ENCODE results near the gene HHAT. TPM values are rescaled to one million over a fixed set of nuclear protein-coding genes. Genes with fewer than 3 reads are reported as not detected.

HHAT gene
- total RNA-seq, 1 experiment from 2014 or later: 4.4 TPM

DNA sequence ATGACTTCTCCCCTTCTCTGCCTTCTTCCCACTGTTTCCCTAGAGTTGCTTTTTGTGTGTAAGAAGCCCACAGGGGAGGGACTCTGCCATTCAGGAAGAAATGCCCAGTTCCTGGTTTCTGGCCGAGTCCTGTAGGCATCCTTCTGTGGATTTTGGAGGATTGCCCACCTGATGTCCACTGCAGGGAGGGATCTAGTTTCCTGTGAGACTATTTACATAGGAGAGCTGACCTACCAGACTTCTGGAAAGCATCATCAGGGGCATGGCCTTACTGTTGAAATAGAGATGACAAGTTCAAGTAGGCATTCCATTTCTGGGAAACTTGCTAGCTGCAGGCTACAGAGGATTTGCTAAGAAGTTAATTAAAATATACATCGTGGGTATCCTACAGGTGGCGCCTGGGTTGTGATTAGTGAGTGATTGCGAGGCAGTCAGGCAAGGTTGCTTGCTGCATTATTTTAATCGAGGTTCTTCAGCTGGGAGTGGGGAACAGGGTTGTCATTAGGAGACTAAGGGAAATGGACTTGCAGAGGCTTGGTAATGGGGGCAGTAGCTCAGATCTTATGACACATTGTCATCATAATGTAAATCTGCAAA lies 148.7 kb downstream of the HHAT start:
- no peak for DNase-seq (ENCODE audit: extremely low read depth, low read depth)

DNA sequence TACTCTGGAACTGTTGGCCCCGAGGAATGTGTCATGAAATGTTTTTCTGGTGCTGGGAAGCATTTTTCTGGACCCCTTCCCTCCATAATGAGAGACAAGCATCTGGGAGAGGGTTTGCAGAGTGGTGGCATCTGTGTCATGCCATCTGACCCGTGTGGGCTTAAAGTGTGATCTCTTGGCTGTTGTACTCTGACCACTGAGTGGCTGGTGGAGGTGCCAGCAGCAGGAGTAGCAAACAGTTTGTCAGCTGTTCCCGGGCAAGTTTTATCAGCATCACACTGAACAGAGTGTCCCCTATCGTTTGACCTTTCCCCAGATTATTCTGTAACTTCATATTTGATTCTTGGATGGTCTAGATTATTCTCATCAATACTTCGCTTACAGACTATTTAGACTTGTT lies 150.1 kb downstream of the HHAT start:
- no peak for DNase-seq (ENCODE audit: extremely low read depth, low read depth)

GRCh38 chr1:210482491-210482890 lies 153.8 kb downstream of the HHAT start:
- no peak for DNase-seq (ENCODE audit: extremely low read depth, low read depth)

DNA sequence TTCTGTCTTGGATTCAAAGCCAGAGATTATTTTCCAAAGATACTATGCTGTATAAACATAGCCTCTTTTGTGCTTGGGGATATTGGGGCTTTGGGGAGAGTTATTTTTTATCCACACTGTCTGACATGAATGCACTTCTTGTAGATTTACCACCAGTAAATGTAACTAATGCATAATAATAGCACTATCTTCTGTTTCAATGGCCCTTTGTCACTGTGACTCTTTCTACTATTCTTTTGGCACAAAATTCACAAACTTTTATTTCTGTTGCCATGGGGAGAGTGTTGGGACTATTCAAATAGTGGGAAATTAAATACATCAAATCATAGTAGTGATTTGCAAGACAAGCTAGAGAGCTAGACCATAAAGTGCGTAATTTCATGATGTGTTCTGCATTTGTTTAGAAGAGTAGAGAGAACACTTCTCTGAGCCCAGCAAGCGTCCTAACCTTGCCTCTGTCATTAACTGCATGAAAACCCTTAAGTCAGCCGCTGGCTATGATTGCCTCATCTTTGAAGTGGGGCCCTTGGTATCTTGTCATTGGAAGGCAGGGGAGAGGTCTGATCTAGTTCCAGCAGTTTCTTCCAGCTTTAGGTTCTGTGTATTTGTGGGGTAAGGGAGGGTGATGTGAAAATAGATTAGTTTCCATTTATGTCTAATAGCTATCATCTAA lies 154.4 kb downstream of the HHAT start:
- DNase-seq (ENCODE audit: extremely low read depth, low read depth): no peak

DNA sequence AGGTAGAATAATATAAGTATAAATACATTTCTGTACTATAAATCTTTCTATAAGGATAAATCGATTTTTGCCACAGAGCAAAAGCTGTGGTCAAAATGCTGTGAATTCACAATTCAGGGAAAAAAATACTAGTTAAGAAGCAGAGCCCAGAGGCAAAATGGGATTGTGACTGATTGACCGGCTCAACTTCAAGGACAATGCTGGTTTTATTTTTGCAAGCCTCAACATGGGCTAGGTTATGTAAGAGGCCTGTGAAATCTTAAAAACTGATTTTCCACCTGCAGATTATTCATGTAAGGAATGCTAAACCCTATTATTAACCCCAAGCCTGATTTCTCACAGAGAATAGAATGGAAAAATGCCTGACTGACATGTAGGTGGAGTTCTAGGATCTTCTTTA lies 155.1 kb downstream of the HHAT start:
- DNase-seq (ENCODE audit: extremely low read depth, low read depth): no peak

GRCh38 chr1:210487021-210487420 lies 158.3 kb downstream of the HHAT start:
- DNase-seq (ENCODE audit: extremely low read depth, low read depth): no peak

- no peak for DNase-seq (ENCODE audit: extremely low read depth, low read depth)
Observed at GRCh38 chr1:210489491-210489890, 160.8 kb downstream of the HHAT start.

DNA sequence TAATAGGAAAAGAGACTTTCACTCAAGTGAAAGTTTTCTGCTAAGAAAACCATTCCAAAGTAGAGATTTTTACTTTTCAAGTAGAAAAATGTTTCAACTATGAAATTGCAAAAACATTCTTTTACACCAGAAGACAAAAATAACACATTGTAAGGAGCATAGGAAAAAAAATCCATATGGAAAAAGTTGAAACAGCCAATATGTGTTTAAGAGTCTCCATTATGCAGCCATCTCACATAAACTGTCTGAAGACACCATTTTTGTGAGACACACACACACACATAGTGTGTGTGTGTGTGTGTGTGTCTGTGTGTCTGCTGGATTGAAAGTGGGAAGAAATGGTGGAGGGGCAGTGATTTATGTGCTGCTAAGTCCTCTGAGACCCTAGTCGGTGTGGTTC lies 162.1 kb downstream of the HHAT start:
- no peak for DNase-seq (ENCODE audit: extremely low read depth, low read depth)

DNA sequence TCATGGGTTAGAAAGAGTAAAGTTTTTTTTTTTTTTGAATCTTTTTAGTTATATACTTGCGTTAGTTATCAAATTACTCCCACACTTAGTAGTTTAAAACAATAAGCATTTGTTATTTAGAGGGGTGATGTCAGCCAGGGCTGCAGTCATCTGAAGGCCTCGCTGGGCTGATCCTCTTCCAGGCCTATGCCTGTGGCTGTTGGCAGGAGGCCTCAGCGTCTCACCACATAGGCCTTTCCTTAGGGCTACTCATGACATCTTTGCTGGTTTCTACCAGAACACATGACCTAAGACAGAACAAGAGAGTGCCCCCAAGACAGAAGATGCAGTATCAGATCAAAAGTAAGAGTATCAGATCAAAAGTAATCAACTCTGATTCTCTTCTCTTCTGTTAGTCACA lies 167.4 kb downstream of the HHAT start:
- no peak for DNase-seq (ENCODE audit: extremely low read depth, low read depth)

DNA sequence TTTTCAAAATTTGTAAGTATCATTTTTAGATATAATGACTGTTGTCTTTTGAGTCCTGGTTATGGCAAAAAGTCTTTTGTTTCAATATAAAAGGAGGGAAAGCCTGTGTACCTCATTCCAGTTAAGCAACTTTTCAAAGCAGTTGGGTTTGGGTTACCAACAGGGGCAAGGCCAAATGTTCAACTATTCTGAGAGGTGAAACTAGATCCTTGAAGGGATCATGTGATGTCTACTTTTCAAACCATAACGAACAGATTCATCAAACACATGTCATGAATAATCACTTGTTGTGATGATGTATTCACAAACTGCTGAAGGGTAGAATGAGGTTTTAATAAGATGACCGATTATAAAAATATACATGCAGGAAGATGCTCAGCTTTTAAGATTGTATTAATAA lies 171.3 kb downstream of the HHAT start:
- DNase-seq (ENCODE audit: extremely low read depth, low read depth): no peak

- DNase-seq (ENCODE audit: extremely low read depth, low read depth): no peak
Observed at GRCh38 chr1:210500831-210501230, 172.1 kb downstream of the HHAT start.

DNA sequence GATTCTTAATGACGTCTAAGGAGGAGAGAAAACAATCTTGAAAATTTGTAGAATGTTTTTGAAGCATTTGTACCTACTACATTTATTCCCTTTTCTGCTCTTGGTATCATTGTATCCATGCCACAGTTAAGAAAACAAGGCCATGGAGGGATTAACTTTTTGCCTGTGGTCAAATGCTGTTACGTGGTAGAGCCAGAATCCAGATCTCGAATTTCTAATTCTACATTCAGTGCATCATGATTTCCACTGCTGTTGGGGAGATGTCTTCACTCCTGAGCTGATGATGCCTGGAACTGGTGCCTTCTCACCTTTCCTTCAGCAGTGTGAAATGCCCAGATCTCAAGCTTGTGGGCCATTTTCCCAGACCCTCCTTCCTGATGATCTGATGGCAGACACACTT lies 175.6 kb downstream of the HHAT start:
- no peak for DNase-seq (ENCODE audit: extremely low read depth, low read depth)

DNA sequence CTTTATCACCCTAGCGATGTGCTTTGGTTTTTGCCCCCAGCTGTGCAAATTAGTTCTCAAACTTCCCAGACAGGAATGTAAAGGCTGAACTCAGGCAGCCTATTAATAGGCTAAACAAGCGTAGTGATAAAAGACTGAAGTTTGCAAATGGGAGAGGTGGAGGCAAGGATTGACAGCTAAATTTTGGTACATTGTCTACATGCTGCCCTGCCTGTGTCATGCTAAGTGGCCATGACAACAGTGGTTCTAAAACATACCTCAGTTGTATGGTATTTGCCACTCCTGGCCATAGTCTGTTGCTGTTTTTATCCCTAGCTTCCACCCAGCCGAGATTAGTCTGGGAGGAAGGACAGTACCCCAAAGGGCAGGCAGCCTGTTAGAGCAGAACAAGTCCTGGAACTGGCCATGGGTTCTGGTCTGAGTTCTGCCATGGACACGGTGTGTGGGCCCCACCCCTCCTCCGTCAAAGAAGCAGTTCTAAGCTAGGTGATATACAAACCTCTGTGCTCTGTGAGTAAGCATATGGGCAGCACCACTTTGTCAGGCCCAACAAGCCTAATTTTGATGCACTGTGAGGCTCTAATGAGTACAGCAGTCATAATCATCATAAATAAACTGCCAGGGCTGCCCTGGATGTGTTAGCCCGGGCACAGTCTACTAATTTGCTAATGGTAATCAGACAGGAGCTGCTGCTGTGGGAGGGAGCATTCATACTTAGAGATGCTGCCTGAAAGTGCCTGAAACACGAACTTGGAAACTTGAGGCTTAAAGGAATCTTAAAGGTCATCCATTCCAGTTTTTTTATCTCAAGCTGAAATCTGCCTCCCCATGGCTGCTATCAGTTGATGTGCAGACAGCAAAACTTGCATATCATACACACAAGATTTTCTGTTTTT lies 177.1 kb downstream of the HHAT start:
- DNase-seq (ENCODE audit: extremely low read depth, low read depth): no peak

DNA sequence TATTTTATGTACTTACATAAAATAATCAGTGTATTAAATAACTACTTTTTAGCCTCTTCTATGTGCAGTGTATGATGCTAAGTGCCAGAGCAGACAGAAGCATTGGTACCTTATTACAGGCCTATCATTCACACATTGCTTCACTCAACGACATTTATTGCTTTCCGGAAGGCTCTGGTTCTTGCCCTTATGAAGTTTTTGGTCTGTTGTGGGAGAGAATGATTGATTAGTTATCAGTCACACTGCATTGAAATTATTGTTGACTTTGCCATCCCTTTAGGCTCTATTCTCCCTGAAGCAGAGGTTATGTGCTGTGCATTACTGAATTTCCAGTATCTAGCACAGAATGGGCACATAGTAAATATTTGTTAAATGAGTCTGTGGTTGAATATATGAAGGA lies 178.0 kb downstream of the HHAT start:
- DNase-seq (ENCODE audit: extremely low read depth, low read depth): no peak

DNA sequence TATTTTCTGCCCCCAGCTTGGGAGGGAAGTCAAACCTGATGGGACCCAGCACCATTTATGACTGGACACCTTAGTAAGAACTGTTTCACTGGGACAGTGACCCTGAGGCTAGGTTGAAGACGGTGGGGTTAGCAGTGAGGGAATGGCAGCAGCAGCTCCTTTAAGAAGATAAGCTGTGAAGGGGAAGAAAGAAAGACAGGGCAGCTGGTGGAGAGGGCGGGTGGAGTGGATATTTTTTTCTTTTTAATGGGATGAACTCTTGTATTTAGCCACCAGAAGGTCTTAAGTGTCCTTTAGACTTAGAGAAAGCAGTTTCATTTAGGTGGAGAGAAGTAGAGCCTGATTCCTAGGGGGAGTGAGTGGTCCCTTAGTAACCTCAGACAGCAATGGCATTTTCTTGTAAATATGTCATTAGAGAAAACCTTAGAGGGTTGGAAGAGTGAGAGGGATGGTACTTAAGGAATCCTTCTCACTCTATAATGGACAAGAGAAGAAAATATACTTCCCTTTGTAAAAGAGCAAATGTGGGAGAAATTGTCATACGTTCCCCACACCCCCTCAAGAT lies 187.5 kb downstream of the HHAT start:
- no peak for DNase-seq (ENCODE audit: extremely low read depth, low read depth)

DNA sequence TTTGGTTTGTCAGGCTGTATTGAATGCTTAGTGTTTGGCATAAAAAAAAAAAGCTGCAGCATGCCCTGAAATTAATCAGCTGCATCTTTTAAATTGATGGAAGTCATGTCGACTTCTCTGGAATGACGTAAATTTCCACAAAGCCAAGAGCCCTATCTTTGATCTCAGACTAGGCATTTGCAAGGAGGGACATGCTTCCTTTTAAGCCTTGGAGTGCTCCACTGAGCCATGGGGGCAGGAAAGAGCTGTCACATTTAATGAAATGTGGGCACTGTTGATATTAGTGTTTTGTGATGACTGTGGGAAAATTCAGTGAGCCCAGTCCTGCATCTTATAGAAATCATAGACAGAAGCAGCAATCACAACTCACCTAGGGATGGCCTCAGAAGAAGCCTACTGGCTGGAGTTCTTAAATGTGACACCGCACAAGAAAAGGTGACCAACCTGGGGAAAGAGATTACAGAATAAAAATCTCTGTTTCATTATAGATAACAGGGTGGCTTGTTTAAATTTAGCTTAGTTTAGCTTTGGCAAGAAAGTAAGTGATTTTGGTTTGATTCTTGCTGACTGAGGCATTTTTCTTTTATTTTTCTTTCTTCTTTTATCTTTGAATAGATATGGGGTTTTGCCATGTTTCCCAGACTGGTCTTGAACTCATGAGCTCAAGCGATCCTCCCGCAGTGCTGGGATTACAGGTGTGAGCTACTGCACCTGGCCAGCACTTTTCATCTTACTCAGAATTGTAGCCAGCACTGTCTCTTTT lies 188.2 kb downstream of the HHAT start:
- DNase-seq (ENCODE audit: extremely low read depth, low read depth): no peak

DNA sequence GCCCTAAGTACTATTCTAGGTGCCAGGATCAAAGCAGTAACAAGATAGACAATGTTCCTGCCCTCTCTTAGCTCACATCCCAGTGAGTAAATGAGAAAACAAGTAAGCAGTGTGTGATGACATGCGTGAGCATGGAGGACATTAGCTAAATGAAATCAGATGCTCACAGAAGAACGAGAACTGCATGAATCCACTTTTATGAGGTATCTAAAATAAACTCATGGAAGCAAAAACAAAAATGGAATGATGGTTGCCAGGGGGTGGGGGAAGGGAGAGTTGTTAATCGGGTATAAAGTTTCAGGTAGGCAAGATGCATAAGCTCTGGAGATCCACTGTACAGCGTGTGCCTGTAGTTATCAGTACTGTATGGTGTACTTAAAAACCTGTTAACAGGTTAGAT lies 195.1 kb downstream of the HHAT start:
- no peak for DNase-seq (ENCODE audit: extremely low read depth, low read depth)

GRCh38 chr1:210525716-210526454 lies 197.2 kb downstream of the HHAT start:
- DNase-seq (ENCODE audit: extremely low read depth, low read depth): no peak

DNA sequence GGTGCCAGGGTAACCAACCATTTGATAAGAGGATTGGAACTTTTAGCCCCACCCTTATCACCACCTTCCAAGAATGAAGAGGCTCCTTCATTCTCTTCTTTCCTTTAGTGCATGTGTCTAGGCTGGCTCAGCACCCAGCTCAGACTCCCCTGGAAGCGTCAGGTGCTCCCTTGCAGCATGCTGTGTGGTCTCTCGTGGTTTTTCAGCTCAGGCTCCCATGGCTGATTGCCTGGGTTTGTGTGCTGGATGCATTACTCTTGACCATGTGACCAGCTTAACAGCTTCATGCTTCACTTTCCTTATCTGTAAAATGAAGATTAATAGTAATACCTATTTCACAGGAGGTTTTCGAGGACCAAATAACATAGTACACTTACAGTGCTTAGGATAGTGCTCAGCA lies 198.4 kb downstream of the HHAT start:
- DNase-seq (ENCODE audit: extremely low read depth, low read depth): no peak

Data from NCI-H460 (cell line).